A549 (cell line): ENCODE data around the gene NECTIN1.

Experiments used
- CHD2 ChIP-seq: fragments of 150-350 bp; IDR thresholded peaks from 2 replicates; pipeline ENCODE4 v1.6.1; 2014; ENCODE audit warnings: low read length; ENCODE audit not compliant: partially characterized antibody
- EHMT2 ChIP-seq: fragments of 200-600 bp; sonication (generic); IDR thresholded peaks from 2 replicates; pipeline ENCODE4 v1.6.1; 2016; ENCODE audit warnings: antibody characterized with exemption, low read depth, mild to moderate bottlenecking, moderate library complexity
- EP300 ChIP-seq, 2 experiments: fragments of >200 bp; sonication (Bioruptor Twin); formaldehyde crosslinking; IDR thresholded peaks; 2 replicates in 1 of 2; 3 replicates in 1 of 2; pipeline ENCODE4 v1.6.1; 2016 to 2017
- JUNB ChIP-seq: fragments of >200 bp; sonication (Bioruptor Twin); formaldehyde crosslinking; IDR thresholded peaks from 2 replicates; pipeline ENCODE4 v1.6.1; 2016
- MYC ChIP-seq: IDR thresholded peaks from 2 replicates; pipeline ENCODE4 v1.6.1; 2012; ENCODE audit warnings: mild to moderate bottlenecking, inconsistent platforms, low read length, improper control_type of control experiment, borderline replicate concordance
- POLR2A ChIP-seq: IDR thresholded peaks from 2 replicates; pipeline ENCODE4 v1.6.1; 2012; ENCODE audit warnings: mild to moderate bottlenecking, low read length
- USF2 ChIP-seq: fragments of 450-650 bp; IDR thresholded peaks from 2 replicates; pipeline ENCODE4 v1.6.1; 2014; ENCODE audit warnings: antibody characterized with exemption
- ZSCAN20 ChIP-seq: fragments of 250-450 bp; sonication (Bioruptor Pico); IDR thresholded peaks from 2 replicates; pipeline ENCODE4 v1.8.0; 2022; ENCODE audit warnings: mild to moderate bottlenecking, moderate library complexity
- TF ChIP-seq, protein P1 (sequence below): fragments of >200 bp; sonication (Bioruptor Twin); formaldehyde crosslinking; IDR thresholded peaks from 3 replicates; pipeline ENCODE4 v1.5.1; 2016
- TF ChIP-seq, protein P2 (sequence below): fragments of 200-600 bp; sonication (generic); IDR thresholded peaks from 2 replicates; pipeline ENCODE4 v1.6.1; 2016; ENCODE audit warnings: antibody characterized with exemption, mild to moderate bottlenecking, moderate library complexity

DNA sequence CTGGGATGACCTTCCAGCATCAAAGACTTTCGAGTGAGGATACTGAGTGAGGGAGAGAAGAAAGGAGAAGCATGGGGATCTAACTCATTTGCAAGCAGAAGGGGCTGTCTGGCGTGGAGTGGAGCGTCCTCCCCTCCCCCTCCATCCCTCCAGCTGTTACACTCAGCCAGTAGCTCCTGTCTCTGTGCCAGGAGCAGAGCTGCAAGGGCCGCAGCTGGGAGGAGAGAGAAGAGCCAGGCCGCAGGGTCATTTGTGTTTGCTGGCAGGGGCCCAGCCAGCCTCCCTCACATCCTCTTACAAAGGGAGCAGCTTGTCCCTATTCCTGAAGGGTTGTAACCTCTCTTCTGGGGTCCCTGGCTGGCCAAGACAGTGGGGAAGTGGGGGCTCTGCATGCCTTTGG is 57.9 kb downstream of the NECTIN1 start:
- TF ChIP-seq, protein P1, sequence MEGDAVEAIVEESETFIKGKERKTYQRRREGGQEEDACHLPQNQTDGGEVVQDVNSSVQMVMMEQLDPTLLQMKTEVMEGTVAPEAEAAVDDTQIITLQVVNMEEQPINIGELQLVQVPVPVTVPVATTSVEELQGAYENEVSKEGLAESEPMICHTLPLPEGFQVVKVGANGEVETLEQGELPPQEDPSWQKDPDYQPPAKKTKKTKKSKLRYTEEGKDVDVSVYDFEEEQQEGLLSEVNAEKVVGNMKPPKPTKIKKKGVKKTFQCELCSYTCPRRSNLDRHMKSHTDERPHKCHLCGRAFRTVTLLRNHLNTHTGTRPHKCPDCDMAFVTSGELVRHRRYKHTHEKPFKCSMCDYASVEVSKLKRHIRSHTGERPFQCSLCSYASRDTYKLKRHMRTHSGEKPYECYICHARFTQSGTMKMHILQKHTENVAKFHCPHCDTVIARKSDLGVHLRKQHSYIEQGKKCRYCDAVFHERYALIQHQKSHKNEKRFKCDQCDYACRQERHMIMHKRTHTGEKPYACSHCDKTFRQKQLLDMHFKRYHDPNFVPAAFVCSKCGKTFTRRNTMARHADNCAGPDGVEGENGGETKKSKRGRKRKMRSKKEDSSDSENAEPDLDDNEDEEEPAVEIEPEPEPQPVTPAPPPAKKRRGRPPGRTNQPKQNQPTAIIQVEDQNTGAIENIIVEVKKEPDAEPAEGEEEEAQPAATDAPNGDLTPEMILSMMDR = no peak
- TF ChIP-seq EP300 (IDR thresholded peaks at IDR 0.05) = no peak
- TF ChIP-seq, protein P2, sequence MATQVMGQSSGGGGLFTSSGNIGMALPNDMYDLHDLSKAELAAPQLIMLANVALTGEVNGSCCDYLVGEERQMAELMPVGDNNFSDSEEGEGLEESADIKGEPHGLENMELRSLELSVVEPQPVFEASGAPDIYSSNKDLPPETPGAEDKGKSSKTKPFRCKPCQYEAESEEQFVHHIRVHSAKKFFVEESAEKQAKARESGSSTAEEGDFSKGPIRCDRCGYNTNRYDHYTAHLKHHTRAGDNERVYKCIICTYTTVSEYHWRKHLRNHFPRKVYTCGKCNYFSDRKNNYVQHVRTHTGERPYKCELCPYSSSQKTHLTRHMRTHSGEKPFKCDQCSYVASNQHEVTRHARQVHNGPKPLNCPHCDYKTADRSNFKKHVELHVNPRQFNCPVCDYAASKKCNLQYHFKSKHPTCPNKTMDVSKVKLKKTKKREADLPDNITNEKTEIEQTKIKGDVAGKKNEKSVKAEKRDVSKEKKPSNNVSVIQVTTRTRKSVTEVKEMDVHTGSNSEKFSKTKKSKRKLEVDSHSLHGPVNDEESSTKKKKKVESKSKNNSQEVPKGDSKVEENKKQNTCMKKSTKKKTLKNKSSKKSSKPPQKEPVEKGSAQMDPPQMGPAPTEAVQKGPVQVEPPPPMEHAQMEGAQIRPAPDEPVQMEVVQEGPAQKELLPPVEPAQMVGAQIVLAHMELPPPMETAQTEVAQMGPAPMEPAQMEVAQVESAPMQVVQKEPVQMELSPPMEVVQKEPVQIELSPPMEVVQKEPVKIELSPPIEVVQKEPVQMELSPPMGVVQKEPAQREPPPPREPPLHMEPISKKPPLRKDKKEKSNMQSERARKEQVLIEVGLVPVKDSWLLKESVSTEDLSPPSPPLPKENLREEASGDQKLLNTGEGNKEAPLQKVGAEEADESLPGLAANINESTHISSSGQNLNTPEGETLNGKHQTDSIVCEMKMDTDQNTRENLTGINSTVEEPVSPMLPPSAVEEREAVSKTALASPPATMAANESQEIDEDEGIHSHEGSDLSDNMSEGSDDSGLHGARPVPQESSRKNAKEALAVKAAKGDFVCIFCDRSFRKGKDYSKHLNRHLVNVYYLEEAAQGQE = no peak
- no peak for TF ChIP-seq USF2
- TF ChIP-seq JUNB = no peak
- TF ChIP-seq EHMT2 = no peak
- TF ChIP-seq ZSCAN20 (CRISPR knock-in tag) = no peak
- no peak for TF ChIP-seq POLR2A
- no peak for TF ChIP-seq MYC
- no peak for TF ChIP-seq CHD2
